Amniotic stem cell (primary cell): Measurements from ENCODE around the gene PTCHD4.

Experiments used
- DNase-seq: peaks from one replicate; lab custom pipeline; 2025; lab: John Stamatoyannopoulos, UW

The PTCHD4 gene

DNA sequence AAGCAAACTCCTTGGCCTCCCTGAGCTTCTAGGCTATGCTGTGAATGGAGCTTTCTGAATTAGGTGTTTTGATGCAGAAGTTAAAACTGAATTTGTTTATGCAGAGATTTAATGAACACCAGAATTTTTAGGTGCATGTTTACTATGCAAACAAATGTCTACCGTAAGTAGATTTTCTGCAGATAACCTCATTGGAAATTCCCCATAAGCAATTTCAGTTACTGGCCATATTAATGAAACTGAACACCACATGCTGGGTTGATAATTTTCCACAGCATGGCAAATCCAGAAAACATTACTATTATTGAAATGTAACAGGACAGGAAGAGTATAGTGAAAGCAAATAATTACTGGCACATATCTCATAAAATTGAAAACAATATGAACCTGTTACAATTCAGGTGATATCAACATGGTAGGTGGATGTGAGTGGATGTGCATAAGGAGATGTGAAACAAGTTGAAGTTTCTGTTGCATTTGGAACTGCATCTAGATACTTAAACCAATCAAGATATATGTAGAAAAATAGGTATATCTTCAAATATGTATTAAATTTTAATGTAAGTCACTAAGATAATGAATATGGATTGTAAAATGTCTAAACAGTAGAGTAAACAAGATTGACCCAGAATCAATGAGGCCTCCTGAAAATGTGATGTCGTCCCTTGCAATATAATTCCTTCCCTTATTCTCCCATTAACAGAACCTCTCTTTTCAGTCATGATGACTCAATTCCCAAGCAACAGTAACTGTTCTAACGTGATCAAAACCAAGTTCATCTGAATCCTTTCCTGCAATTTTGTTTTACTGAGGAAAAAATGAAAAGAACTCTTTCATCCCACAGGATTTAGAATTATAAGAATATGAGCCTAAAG lies 11.0 kb downstream of the PTCHD4 start:
- DNase-seq = no peak

DNA sequence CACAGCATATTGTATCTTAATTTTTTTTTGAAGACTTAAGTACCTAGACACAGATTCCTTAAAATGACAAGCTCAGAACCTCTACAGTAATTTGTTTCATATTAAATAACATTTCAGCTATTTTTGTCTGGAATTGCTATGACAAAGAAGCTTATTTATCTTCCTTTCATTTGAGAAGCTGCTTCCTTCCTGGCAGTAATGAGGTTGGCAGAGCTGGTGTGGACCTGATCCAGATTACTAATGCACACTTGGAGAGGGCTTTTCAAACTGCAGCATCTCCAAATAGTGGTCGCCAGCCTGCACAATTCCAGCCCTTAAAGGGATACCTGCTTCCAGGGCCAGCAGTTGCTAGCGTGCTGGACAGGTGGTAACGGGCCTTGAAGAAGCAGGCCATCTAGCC lies 12.1 kb downstream of the PTCHD4 start:
- no peak for DNase-seq

DNA sequence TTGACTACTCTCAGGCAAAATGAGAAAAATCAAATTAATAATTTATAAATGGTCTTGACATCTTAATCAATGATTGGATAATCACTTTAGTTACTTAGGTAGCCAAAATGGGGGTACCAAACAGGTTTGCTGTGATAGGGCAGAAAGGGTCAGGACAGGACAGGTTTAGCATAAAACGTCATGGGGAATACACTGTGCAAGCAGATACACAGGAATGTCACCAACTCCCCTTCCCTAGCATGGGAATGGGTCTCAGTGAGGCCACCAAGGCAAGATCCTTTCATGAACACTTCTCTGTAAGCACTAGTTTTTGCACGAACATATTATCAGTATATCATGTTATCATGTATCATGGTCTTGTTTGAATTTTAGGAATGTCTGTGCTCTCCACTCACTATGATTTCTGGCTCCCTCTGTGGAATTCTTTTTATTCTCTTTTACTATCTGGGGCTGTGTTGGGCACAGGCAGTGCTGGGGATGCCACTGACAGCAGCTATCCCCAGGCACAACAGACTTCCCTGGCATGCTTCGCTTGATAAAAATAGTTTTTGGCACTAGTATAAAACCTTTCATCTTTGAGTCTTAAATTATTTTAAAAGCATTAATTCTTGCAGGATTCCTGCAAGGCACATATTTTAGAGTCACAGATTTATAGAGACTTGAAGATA lies 18.3 kb downstream of the PTCHD4 start:
- DNase-seq = no peak

GRCh38 chr6:48090546-48090945 lies 20.5 kb downstream of the PTCHD4 start:
- no peak for DNase-seq

GRCh38 chr6:48087448-48087847 lies 23.5 kb downstream of the PTCHD4 start:
- DNase-seq = no peak

GRCh38 chr6:48086187-48086586 lies 24.8 kb downstream of the PTCHD4 start:
- DNase-seq = no peak

DNA sequence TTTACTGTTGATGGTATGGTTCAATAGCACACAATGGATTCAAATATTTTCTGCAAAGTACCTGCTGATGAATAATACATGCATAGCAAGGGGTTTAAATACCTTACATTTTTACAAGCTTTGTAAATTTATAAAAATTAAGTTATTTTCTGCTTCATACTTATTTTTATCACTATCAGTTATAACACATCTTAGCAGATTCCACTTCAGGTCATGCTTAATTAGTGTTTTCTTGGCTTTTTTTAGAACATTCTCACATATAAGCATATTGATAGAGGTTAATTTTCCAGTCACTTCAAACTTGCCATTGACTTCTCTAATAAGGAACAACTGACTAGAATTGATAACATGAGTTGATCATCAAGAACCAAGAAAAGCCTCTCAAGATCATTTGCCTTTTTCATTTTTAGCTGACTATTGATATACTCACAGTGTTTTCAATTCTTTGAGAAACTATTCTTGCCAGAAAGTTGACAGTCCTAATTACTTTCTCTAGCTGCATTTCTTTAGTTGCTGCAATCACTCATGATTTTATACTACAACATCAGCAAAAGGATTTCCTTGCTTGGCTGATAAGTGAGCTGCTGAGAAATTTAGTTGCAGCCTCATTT lies 25.8 kb downstream of the PTCHD4 start:
- no peak for DNase-seq

DNA sequence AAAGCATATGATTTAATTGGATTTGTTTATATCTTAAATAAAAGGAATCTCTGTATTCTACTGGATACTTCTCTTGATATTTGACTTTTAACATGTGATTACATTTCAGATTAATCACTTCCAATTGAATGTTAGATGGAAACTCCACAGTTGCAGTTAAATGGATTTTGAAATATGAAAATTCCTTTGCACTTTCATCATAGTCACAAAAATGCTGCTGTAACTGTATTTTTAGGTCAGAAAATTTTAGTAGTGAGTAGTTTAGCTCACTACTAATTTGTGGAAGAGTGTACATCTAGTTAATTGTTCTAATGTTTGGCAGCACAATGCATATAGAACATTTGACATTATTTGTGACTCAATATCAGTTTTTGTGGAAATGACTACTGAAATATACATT lies 26.8 kb downstream of the PTCHD4 start:
- DNase-seq = no peak

DNA sequence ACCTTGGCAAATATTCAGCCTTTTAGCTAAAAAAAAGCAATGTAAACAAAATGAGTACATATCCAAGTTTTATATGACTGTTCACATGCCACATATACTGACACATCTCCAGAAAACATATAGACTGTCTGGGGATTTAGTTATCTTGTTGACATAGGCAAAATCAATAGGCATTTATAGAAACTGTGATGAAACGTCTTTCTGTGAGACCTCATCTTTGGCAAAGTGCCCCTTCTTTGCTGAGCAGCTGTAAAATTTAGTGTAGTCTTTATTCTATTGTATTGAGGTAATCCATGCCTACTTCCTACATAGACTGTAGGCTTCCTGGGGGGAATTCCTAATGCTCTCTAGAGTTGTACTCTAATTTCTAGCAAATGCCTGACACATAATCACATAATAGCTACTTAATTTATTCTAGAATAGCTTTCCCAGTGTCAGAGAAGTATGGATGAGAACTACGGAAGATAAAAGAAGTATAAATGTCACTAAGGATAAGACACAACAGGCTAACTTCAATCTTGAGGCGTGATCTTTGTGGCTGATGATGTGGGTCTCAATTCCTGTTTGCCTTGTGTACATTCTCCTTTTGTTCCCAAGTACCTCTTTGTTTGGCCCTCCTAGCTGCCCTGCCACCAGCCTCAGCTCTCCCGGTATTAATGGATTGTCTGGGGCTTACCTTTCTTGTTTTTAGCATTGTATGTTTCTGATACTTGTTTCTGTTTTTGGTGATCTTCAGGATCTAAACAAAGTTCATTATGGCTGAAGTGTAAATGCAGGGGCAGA lies 30.6 kb downstream of the PTCHD4 start:
- no peak for DNase-seq

DNA sequence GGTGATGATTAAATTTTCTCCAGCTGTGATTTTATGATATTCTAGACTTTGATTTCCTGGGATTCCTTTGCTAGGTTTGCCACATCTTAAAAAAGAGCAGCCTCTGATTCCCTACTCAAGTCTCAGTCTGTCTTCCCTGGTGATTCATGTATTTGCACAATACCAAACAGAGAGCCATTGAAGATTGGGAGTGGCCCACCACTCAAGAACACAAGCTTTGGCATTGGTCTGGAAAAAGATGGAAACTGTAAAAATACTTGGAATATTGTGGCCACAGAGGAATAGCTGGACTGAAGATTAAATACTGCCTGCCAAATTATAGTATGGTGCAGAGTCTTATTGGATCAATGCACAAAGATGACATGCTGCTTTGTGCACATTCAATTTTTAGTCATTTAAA lies 32.9 kb downstream of the PTCHD4 start:
- DNase-seq = no peak

- DNase-seq = no peak
Measured at GRCh38 chr6:48075181-48075580, 35.8 kb downstream of the PTCHD4 start.

- DNase-seq = no peak
Measured at GRCh38 chr6:48073976-48074767, 36.8 kb downstream of the PTCHD4 start.

DNA sequence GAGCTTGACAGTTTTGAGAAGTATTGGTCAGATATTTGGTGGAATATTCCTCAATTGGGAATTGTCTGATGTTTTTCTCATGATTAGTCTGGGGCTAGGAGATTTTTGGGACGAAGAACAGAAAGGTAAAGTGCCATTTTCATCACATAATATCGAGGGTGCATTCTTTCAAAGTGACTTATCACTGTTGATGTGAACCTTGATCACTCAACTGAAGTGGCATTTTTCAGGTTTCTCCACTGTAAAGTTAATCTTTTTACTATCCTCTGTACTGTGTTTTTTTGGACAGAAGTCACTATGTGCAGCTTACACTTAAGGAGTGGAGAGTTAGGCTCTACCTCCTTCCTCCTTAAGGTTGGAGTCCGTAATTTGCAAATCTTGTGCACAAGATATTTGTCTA lies 39.2 kb downstream of the PTCHD4 start:
- no peak for DNase-seq

GRCh38 chr6:48069280-48069679 lies 41.7 kb downstream of the PTCHD4 start:
- DNase-seq = no peak

DNA sequence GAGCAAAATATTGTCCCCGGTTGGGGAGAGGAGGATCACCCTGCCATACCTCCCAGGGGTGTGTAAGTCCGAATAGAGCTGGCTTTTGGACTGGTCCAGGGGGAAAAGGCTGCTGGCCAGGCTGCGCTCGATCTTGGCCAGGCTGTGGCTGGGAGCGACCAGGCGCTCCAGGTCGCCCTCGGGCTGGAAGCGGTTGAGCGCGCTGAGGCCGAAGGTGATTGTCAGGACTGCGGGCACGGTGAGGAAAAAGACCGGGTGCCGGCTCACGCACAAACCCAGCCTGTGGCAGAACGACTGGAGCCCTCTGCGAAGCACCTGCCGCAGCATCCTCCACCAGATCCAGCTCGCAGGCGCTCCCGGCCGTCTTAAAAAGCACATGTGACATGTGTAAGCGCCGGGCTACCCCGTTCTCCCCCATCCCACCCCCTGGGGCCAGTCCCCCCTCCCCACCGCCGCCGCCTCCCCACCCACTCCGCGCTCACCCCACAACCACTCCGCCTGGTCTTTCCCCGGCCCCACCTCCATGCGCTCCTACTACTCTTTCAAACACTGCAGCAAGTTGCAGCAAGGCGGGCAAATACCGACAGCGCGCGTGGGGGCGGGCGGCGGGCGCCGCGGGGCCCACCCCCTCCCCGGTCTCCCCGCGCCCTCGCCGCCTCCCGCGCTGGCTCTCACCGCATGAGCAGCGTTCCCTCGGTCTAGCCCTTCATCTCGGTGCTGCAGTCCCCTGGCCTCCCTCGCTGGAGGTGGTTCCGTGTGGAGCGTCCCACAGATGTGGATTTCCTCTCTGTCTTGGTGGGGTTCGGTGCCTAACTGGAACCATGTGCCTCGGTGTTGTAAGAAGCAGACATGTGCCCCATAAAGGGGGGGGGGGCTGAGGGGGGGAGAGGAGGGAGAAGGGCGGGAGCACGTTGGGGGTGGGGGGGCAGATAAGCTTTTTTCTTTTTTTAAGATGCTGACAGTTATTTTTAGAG lies 42.4 kb downstream of the PTCHD4 start:
- no peak for DNase-seq

- DNase-seq = no peak
Measured at GRCh38 chr6:48067886-48068277, 43.1 kb downstream of the PTCHD4 start.

DNA sequence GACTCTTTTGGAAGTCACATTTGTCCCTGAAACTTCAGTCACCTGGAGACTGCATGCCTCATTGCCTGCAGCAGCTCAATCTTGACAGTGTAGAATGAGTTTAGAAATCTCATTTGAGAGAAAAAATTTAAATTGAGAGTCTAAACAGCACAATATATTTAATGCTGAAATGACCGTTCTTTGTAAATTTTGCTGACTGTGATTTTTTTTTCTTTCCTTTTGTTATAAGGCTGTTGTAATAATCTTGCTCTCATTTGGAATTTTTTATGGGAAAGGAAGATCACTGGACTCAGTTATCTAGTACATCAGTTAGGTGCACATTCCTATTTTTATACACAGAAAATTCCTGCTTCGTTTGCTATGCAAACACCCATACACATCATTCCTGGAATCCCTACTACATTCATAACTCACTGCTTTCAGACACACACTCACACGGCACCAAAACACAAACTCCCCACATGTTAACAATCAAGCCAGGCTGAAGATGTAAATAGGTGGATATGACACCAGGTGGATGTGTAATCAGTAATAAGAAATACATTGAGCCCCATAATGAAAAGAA lies 43.8 kb downstream of the PTCHD4 start:
- no peak for DNase-seq

DNA sequence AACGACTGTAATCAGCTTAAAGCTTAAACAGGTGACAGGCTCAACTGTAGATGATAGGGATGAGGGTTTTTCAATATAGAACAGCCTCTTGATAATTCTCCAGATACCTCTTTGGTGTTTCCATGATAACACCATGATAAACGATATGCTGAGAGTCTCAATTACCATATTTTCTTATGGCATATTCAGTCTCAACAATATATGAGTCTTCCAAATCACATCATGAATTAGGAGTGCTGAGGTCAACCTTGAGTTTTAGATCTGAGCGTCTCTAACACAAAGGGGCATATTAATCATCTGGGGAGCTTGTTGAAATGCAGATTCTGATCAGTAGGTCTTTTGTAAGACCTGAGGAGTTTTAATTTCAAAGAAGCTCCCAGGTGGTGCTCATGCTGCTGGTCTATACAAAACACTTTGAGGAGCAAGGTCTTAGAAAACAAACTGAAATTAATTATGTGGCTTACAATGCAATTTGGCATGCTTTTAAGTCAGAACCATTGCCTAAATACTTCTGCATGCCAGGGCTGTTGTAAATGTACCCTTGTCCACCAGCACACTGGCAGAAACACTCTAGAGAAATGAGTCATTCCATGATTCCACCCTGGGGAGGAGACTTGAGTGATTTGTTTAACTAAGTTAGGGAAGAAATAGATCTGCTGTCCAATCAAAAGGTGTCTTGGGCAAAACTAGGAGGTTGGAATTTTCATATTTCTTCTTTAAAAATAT lies 49.6 kb downstream of the PTCHD4 start:
- DNase-seq = no peak
